HepG2 (cell line): Measurements from ENCODE around the gene PNMA5. TPM values are rescaled to one million over a fixed set of nuclear protein-coding genes. Genes with fewer than 3 reads are reported as not detected.
A peak's percentile ranks its signal among the peaks of the same experiment; 100 is the strongest.

ENCODE experiments used
- ARID2 ChIP-seq: sonication (generic); formaldehyde crosslinking; IDR thresholded peaks from 2 replicates; pipeline ENCODE4 v1.8.1; 2022; ENCODE audit warnings: mild to moderate bottlenecking, missing genetic modification reagents, borderline replicate concordance
- ATF1 ChIP-seq: IDR thresholded peaks from 2 replicates; pipeline ENCODE4 v1.6.1; 2016; ENCODE audit warnings: mild to moderate bottlenecking, control low read depth
- FLYWCH1 ChIP-seq: sonication (generic); formaldehyde crosslinking; IDR thresholded peaks from 2 replicates; pipeline ENCODE4 v1.8.1; 2023; ENCODE audit warnings: mild to moderate bottlenecking, missing genetic modification reagents
- HNF4G ChIP-seq, 2 experiments: sonication (generic) in 1 of 2; formaldehyde crosslinking in 1 of 2; IDR thresholded peaks; 2 replicates each; pipeline versions ENCODE4 v1.4.0 to v1.6.1; 2011 to 2020; ENCODE audit warnings: borderline replicate concordance in 2 of 2, low read depth in 2 of 2, mild to moderate bottlenecking in 2 of 2, low read length in 1 of 2, missing genetic modification reagents in 1 of 2, moderate library complexity in 1 of 2
- HOXA9 ChIP-seq: sonication (generic); formaldehyde crosslinking; IDR thresholded peaks from 2 replicates; pipeline ENCODE4 v1.8.1; 2022; ENCODE audit warnings: missing genetic modification reagents, mild to moderate bottlenecking, moderate library complexity, borderline replicate concordance
- ISX ChIP-seq: sonication (generic); formaldehyde crosslinking; conservative IDR thresholded peaks from 2 replicates; pipeline ENCODE4 v1.5.0; 2020; ENCODE audit warnings: missing genetic modification reagents
- MEIS1 ChIP-seq: sonication (generic); formaldehyde crosslinking; IDR thresholded peaks from 2 replicates; pipeline ENCODE4 v1.9.0; 2021; ENCODE audit warnings: mild to moderate bottlenecking, missing genetic modification reagents, moderate library complexity, borderline replicate concordance
- POGZ ChIP-seq: sonication (generic); formaldehyde crosslinking; IDR thresholded peaks from 2 replicates; pipeline ENCODE4 v1.4.0; 2020; ENCODE audit warnings: mild to moderate bottlenecking, missing genetic modification reagents
- REPIN1 ChIP-seq: sonication (generic); formaldehyde crosslinking; IDR thresholded peaks from 2 replicates; pipeline ENCODE4 v1.8.0; 2022; ENCODE audit warnings: missing genetic modification reagents, low read depth, mild to moderate bottlenecking, borderline replicate concordance
- SALL1 ChIP-seq: sonication (generic); formaldehyde crosslinking; IDR thresholded peaks from 2 replicates; pipeline ENCODE4 v1.8.0; 2022; ENCODE audit warnings: mild to moderate bottlenecking, missing genetic modification reagents
- ZFX ChIP-seq: sonication (generic); formaldehyde crosslinking; IDR thresholded peaks from 2 replicates; pipeline ENCODE4 v1.4.0; 2020; ENCODE audit warnings: mild to moderate bottlenecking, low read depth, missing genetic modification reagents, moderate library complexity
- ZNF30 ChIP-seq: sonication (generic); formaldehyde crosslinking; IDR thresholded peaks from 2 replicates; pipeline ENCODE4 v1.5.0; 2020; ENCODE audit warnings: mild to moderate bottlenecking, missing genetic modification reagents
- ZNF556 ChIP-seq: sonication (generic); formaldehyde crosslinking; IDR thresholded peaks from 2 replicates; pipeline ENCODE4 v1.4.0; 2020; ENCODE audit warnings: mild to moderate bottlenecking, missing genetic modification reagents, borderline replicate concordance
- ZNF564 ChIP-seq: sonication (generic); formaldehyde crosslinking; IDR thresholded peaks from 2 replicates; pipeline ENCODE4 v1.8.1; 2023; ENCODE audit warnings: mild to moderate bottlenecking, missing genetic modification reagents
- ZNF605 ChIP-seq: sonication (generic); formaldehyde crosslinking; IDR thresholded peaks from 2 replicates; pipeline ENCODE4 v1.8.0; 2022; ENCODE audit warnings: mild to moderate bottlenecking, missing genetic modification reagents
- ZNF710 ChIP-seq: sonication (generic); formaldehyde crosslinking; IDR thresholded peaks from 2 replicates; pipeline ENCODE4 v1.5.0; 2020; ENCODE audit warnings: mild to moderate bottlenecking, missing genetic modification reagents, borderline replicate concordance
- ZNF777 ChIP-seq: sonication (generic); formaldehyde crosslinking; IDR thresholded peaks from 2 replicates; pipeline ENCODE4 v1.4.0; 2020; ENCODE audit warnings: missing genetic modification reagents
- ZXDC ChIP-seq: sonication (generic); formaldehyde crosslinking; IDR thresholded peaks from 2 replicates; pipeline ENCODE4 v1.5.0; 2020; ENCODE audit warnings: mild to moderate bottlenecking, missing genetic modification reagents
- polyA plus RNA-seq, 8 experiments: library from polyadenylated mRNA; depleted of rRNA in 3 of 8; stranded (reverse) in 7 of 8; unstranded in 1 of 8; fragments of >200 nt; fragmentation: Illumina TruSeq in 4 of 8; extraction: Trizol in 4 of 8; gene quantifications; 2 replicates each; pipeline versions ENCODE4 v1.2.1 to v1.2.3, GENCODE V29; 2011 to 2016; ENCODE audit warnings: low read depth in 4 of 8, missing spikeins in 1 of 8, mixed read lengths in 1 of 8; ENCODE audit not compliant: insufficient read depth in 1 of 8
- total RNA-seq, 5 experiments: library from RNA; depleted of rRNA; stranded (reverse); fragments of >200 nt; fragmentation: Illumina TruSeq; extraction: Trizol; gene quantifications; 2 replicates each; pipeline ENCODE4 v1.2.3, GENCODE V29; 2016; ENCODE audit warnings: low read depth in 1 of 5
- TF ChIP-seq, protein P1 (sequence below): IDR thresholded peaks from 2 replicates; pipeline ENCODE4 v1.6.1; 2016; ENCODE audit warnings: missing biosample characterization, missing genetic modification reagents, low read depth
- TF ChIP-seq, protein P2 (sequence below): sonication (generic); formaldehyde crosslinking; IDR thresholded peaks from 2 replicates; pipeline ENCODE4 v1.4.0; 2020; ENCODE audit warnings: mild to moderate bottlenecking, missing genetic modification reagents
- TF ChIP-seq, protein P3 (sequence below): IDR thresholded peaks from 2 replicates; pipeline ENCODE4 v1.6.1; 2012; ENCODE audit warnings: inconsistent platforms

The PNMA5 gene
- total and polyA plus RNA-seq, 2 of the 13 experiments (the other 11 are each of a cell fraction or from before 2014, with no cell fraction given): not detected

- peak; percentile 57; the same call in 1 of the 2 replicates for TF ChIP-seq REPIN1
- TF ChIP-seq ZNF710 (CRISPR knock-in tag): no peak
- peak; percentile 41; the same call in 1 of the 2 replicates for TF ChIP-seq ZNF556
- TF ChIP-seq ISX (CRISPR knock-in tag): no peak
- TF ChIP-seq FLYWCH1 (CRISPR knock-in tag): no peak
- TF ChIP-seq POGZ: peak; percentile 86
- no peak for TF ChIP-seq ARID2
- TF ChIP-seq, protein P1, sequence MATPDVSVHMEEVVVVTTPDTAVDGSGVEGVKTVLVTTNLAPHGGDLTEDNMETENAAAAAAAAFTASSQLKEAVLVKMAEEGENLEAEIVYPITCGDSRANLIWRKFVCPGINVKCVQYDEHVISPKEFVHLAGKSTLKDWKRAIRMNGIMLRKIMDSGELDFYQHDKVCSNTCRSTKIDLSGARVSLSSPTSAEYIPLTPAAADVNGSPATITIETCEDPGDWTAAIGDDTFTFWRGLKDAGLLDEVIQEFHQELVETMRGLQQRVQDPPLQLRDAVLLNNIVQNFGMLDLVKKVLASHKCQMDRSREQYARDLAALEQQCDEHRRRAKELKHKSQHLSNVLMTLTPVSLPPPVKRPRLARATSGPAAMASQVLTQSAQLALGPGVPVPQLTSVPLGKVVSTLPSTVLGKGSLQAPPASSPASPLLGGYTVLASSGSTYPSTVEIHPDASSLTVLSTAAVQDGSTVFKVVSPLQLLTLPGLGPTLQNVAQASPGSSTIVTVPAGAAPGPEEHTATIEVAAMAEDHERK: peak; percentile 87
- TF ChIP-seq MEIS1 (CRISPR knock-in tag): peak; percentile 20; the same call in 1 of the 2 replicates
- no peak for TF ChIP-seq HOXA9 (CRISPR knock-in tag)
- TF ChIP-seq, protein P2, sequence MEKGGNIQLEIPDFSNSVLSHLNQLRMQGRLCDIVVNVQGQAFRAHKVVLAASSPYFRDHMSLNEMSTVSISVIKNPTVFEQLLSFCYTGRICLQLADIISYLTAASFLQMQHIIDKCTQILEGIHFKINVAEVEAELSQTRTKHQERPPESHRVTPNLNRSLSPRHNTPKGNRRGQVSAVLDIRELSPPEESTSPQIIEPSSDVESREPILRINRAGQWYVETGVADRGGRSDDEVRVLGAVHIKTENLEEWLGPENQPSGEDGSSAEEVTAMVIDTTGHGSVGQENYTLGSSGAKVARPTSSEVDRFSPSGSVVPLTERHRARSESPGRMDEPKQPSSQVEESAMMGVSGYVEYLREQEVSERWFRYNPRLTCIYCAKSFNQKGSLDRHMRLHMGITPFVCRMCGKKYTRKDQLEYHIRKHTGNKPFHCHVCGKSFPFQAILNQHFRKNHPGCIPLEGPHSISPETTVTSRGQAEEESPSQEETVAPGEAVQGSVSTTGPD (CRISPR knock-in tag): no peak
- TF ChIP-seq ZNF605: peak; percentile 46; the same call in 1 of the 2 replicates
- TF ChIP-seq ZNF564: no peak
- TF ChIP-seq ZFX (CRISPR knock-in tag): 0 out of 2 replicates have a peak, but pooled peaks have one; percentile 18
- TF ChIP-seq ZNF777: peak; percentile 51; the same call in 1 of the 2 replicates
- TF ChIP-seq ATF1 (CRISPR knock-in tag): no peak
- TF ChIP-seq ZXDC: no peak
- no peak for TF ChIP-seq HNF4G (IDR thresholded peaks at IDR 0.05; ENCODE audit: borderline replicate concordance, low read depth, low read length)
- TF ChIP-seq HNF4G (CRISPR knock-in tag; IDR thresholded peaks at IDR 0.05; ENCODE audit: borderline replicate concordance, low read depth): no peak
- TF ChIP-seq, protein P3, sequence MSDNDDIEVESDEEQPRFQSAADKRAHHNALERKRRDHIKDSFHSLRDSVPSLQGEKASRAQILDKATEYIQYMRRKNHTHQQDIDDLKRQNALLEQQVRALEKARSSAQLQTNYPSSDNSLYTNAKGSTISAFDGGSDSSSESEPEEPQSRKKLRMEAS: peak; percentile 70
- no peak; the same call in 1 of the 2 replicates for TF ChIP-seq SALL1
- no peak for TF ChIP-seq ZNF30 (CRISPR knock-in tag)
Observed at GRCh38 chrX:152941328-152942076, 52.4 kb downstream of the PNMA5 start (continued).
